Stimulated activated CD4-positive, alpha-beta T cell treated with anti-CD3 and anti-CD28 coated beads, Interleukin-2, amount 100 ng/mL, for 48 hours (primary cell): Measurements from ENCODE around the gene SRL.
"Not testable (repeated sequence)": the region's sequence is repeated elsewhere in the genome, so short reads cannot be mapped to it uniquely, and the experiment has no call there.

Source experiments
- DNase-seq, 2 donors: peaks; one replicate each; pipeline ENCODE4 v3.0.0-alpha.2; 2020

Gene SRL

DNA sequence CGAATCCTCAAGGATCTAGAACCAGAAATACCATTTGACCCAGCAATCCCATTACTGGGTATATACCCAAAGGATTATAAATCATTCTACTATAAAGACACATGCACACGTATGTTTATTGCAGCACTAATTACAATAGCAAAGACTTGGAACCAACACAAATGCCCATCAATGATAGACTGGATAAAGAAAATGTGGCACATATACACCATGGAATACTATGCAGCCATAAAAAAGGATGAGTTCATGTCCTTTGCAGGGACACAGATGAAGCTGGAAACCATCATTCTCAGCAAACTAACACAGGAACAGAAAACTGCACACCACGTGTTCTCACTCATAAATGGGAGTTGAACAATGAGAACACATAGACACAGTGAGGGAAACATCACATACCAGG lies 85.4 kb downstream of the SRL start:
- DNase-seq, result not testable (repeated sequence)

DNA sequence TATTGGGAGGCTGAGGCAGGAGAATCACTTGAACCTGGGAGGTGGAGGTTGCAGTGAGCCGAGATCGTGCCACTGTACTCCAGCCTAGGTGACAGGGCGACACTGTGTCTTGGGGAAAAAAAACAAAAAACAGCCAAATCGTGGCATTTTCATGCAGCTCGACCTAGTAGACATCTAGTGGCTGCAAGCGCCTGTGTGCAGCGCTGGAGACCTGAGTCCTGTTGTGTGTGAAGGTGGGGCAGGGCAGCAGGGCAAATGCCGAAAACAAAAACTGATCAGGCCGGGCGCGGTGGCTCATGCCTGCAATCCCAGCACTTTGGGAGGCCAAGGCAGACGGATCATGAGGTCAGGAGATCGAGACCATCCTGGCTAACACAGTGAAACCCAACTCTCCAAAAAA lies 88.5 kb downstream of the SRL start:
- not testable (repeated sequence) for DNase-seq

DNA sequence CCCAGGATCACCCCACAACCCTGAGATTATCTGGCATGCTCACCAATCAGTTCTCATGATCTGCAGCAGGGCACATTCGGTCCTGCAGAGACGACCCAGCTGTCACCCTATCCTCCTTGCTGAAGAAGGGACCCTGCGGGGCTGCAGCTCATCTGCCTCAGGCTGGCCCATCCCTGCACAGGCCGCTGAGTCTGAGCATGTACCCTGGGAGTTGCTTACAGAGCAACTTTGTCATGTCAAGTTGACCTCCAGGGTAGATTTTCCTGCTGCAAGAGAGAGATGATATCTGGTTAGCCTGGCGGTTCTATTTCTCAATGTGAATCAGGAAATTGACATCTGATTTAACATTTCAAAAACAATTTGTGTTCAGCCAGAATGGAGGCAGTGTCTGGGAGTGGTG lies 89.6 kb downstream of the SRL start:
- DNase-seq, result no peak

DNA sequence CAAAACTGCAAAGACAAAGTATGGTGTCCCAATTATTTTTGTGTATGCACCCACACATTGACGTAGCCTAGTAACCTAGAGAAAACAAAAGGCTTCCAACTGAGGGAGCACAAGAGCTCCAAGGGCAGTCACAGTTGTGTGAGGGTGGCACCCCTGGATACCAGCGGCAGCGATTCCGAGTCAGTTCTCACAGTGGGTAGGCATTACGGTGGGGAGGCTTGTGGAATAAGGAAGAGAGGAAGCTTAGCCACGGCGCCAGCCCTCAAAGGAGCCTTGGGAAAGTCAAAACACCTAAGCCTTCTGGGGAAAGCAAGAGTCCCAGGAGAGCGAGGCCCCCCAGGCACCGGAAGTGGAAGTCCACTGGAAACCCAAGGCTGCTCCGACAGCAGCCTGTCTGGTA lies 94.6 kb downstream of the SRL start:
- no peak for DNase-seq

DNA sequence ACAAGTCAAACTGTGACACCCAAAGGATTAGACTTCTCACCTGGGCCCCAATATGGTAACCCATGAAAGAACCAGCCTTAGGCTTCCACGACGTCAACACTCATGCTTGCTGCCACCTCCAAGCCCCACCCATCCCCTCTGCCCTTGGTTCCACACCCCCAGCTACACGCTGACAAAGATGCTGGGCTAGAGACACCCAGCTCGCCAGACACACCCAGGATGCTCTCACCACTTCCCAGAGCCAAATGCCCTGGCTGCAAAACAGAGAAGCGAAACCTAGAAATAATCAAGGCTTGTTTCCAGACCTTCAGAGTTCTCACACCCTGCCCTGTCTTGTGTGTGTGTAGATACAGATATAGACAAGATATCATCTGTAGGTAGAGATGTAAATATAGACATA lies 99.6 kb downstream of the SRL start:
- DNase-seq, result no peak

DNA sequence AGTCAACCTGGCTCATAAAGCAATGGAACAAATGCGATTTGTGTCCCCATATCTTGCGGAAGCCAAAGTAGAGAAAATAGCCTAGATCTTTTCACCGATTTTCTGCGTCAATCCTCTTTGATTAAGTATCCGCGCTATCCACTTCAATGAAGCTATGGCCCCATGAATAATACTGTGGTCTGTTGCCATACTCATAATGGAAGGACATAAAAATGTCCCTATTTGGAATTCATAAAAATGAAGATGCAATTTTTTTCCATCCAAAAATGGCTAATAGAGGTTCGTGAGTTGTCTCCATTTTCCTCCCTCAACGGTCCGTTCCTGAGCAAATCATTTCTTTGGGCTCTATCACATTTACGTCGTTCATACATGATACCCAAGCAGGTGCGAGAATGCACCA lies 100.3 kb downstream of the SRL start:
- DNase-seq, result no peak

DNA sequence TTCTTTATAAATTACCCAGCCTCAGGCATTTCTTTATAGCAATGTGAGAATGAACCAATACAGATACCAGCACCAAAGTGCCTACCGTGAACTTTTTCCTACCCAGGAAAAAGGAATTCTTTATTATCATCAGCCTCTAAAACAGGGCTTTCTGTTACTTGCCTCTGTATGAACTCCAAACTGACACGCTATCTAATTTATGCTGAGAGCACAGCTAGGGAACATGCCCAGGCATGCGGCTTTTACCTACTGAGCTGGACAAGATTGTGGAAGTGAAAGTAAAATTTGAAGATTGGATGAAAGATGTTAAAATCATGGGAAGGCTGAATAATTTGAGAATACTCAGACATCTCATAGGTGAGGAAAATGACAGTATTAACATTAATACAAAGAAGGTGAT lies 101.2 kb downstream of the SRL start:
- no peak for DNase-seq

DNA sequence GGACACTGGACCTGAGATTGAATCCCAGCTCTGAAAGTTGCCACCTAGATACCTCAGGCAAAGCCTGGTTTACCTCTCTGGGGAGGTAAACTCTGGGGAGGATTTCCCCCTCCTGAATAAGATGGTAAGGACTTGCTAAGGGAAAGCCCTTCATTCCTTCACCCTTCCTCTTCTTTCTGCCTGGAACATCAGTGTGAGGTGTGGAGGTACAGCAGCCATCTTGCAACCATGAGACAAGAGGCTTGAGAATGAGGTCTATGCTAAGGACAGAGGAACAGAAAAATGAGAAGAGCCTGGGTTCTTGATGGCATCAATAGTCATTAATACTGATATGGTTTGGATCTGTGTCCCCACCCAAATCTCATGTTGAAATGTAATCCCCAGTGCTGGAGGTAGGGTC lies 101.9 kb downstream of the SRL start:
- DNase-seq, result no peak
